Measurements from ENCODE around the gene EIF3M.

- TF ChIP-seq EZH2phosphoT487 (IDR thresholded peaks at IDR 0.05; ENCODE audit: insufficient read depth, low read depth), result no peak
- no peak for TF ChIP-seq EZH2 (IDR thresholded peaks at IDR 0.05; ENCODE audit: insufficient read depth, poor library complexity, severe bottlenecking)
Measured at GRCh38 chr11:32566517-32566916, 17.1 kb upstream of the EIF3M start.
